DMS153 (cell line): ENCODE measurements around the gene PLB1.

Source experiments
- DNase-seq: peaks from one replicate; lab custom pipeline; 2025; lab: John Stamatoyannopoulos, UW

PLB1 gene

DNA sequence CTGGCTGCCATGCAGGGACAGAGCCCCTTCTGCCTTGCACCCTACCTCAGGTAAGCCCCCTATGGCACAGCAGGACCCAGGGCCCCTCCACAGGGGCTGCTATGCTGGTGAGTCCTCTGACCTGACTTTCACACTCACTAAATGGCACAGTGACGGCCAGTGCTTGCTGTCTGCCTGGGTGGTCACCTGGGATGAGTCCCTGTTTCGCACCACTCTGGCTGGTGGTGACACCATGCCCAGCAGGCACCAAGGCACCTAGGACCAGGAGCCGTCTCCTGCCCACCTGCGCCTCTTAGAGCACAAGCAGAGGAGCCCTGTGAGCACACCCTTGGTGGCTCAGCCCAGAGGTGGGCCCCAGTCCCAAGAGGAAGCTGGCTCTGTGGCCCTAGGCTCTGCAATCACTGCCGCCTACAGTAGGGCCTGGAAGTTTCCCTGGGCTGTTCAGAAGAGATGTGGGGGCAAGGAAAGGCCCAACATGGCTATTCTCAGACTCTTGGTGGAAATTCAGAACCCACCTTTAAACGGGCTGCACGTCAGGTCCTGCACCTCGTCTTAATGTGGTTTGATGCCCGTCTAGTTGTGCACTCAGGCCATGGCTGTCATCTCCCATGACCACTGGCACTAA lies 96.0 kb downstream of the PLB1 start:
- DNase-seq = no peak

DNA sequence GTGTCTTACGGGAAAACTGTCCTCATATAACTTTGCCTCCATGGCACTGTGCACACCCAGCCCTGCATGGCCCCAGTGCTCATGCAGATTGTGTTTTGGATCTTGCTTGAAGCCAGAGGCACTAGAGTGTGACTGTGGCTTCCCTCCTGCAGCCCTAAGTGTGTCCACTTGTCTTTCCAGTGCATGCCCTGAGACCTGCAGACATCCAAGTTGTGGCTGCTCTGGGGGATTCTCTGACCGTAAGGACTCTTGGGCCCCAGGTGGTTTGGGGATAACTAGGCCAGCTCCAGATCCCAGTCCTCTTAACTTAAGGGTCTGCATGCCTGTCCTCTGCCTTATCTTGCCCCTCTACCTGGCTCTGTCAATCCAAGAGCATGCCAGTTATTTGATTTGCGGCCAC lies 96.6 kb downstream of the PLB1 start:
- no peak for DNase-seq

- no peak for DNase-seq
Measured at GRCh38 chr2:28593160-28593755, 97.4 kb downstream of the PLB1 start.

DNA sequence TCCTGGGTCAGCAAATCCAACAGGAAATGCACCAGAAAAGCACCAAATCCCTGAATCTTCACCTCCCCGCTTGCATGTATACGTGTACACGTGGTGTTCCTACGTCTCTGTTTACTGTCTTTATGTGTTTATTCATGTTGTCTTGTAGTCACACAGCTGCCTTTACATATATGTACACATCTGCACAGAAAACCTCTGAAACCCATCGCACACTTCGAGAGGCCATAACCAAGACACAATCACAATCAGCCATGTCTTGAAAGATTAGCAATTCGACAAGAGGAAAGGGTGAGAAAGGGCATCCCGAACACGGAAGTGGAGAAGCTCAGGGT lies 98.1 kb downstream of the PLB1 start:
- no peak for DNase-seq

DNA sequence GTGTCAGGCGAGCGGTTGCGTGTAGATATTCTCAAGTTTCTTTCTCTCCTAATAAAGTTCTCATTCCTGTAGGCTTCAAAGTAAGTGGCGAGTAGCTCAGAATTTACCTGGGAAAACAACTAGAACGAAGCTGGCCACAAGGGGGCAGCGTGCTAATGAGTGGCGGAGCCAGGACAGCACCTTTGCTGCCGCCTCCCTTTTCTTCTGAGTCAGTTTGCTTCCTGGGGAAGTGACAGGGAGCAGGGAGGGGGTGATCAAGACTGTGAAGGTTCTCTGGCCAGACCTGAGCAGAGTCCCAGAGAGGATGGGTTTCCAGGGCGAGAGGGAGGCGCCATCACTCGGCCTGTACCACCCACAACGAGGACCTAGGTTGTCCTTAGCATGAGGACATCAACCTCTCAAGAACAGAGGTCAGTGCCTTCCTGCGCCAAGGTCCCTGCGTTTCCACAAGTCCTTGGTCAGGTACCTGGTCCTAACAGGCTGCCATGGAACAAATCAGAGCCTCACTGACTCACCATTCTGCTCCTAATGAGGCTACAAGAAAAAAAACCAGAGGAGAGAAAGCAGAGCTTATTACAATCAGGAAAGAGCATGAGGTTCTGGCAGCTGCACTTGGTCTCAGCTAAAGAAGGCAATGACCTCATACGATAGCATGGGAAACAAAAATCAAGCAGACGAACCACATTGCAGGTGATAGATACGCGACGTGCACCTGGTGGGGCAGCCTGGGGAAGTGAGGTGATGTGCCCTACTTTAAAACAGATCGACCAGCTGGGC lies 98.7 kb downstream of the PLB1 start:
- DNase-seq = peak; percentile 69

DNA sequence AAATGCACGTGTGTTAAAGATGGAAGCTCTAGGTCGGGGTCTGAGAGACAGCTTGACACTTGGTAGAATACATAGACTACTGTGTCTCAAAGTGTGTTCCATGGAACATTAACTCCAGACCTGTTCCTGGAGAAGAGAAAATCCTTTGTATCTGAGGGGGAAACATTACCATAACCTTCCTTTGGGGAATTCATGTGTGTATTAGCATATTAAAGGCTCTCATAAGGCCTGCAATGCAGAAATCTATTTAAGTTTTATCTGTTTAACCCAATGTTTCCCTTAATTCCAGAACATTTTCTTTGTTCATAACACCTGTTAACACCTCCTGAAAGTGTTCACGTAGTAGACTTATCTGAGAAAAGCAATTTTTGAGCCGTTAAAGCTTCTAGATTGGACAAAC lies 99.5 kb downstream of the PLB1 start:
- no peak for DNase-seq

- no peak for DNase-seq
Measured at GRCh38 chr2:28598484-28598883, 102.6 kb downstream of the PLB1 start.

- DNase-seq = no peak
Measured at GRCh38 chr2:28600181-28600580, 104.3 kb downstream of the PLB1 start.

GRCh38 chr2:28601616-28602015 lies 105.8 kb downstream of the PLB1 start:
- DNase-seq = no peak

DNA sequence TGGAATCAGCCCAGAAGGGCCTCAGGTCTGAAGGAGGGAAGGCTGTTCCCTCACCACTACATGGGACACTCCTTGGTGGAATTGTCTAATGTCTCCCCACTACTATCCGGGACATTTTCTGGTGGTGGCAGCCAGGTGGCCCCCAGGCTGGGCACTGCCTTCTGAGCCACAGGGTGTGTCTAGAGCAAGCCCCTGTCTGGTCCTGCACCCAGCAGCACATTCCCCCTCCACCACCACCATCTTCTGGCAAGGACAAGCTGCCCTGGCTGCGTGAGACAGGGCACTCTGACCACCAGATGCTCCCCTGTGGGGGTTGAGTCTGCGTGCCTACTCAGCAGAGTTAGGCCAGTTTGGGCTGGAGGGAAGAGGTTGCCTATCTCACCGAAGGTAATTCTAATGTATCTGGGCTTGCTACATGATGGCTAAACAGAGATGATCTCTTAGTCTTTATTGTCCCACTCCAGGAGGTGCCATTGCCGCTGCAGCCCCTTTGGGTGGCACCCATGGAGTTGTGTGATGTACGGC lies 106.3 kb downstream of the PLB1 start:
- DNase-seq = no peak

- DNase-seq = no peak
Measured at GRCh38 chr2:28602751-28603639, 107.1 kb downstream of the PLB1 start.

GRCh38 chr2:28603821-28604220 lies 108.0 kb downstream of the PLB1 start:
- DNase-seq = no peak

GRCh38 chr2:28604284-28604843 lies 108.5 kb downstream of the PLB1 start:
- no peak for DNase-seq

DNA sequence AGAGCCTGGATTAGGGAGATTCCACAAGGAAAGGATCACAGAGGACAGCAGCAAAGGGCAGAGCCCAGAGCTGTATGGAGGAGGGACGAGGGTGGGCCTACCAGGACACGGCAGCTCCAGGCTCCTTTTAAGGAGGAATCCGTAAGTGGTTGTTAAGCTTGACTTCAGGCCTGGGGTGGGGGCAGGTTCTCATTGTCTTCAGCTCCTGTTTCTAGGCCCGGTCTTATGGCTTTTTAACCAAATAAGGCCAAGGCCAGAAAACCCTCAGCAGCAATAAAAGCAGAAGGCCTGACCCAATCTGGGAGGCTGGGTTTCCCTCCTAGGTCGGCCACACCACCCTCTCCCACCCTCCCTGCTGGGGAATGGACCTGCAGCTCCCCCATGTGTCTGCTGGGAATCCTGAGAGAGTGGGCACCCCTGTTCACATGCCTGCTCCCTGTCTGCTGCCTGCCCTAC lies 111.2 kb downstream of the PLB1 start:
- DNase-seq = no peak

- no peak for DNase-seq
Measured at GRCh38 chr2:28607730-28608499, 112.1 kb downstream of the PLB1 start.

GRCh38 chr2:28608500-28609424 lies 112.9 kb downstream of the PLB1 start:
- no peak for DNase-seq

DNA sequence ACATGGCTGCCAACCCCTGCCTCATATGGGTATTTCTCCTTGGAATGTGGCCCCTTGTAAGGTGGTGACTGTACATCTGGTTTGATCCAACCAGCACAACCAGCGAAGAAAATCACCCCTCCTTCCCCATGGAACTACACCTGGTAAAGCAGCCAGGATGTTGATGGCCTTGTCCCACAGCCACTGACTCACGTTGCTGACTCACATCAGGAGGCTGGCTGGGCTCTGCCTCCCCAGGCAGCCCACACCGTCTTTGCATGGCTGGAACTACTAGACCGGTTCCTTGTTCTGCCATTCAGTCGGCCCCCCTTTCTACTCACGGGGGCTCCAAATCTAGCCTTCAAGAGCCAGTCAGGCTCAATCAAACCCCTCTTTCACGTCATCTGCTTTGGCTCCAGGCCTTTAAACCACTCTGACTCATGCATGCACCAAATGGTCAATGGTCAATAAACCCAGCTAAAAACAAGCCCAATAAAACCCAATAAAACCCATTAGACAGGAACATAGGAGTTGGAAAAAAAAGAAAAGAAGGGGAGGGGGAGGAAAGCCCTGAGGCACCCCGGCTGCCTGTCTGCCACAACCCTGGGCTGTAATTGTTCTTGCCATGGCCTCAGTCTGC lies 114.8 kb downstream of the PLB1 start:
- DNase-seq = no peak

DNA sequence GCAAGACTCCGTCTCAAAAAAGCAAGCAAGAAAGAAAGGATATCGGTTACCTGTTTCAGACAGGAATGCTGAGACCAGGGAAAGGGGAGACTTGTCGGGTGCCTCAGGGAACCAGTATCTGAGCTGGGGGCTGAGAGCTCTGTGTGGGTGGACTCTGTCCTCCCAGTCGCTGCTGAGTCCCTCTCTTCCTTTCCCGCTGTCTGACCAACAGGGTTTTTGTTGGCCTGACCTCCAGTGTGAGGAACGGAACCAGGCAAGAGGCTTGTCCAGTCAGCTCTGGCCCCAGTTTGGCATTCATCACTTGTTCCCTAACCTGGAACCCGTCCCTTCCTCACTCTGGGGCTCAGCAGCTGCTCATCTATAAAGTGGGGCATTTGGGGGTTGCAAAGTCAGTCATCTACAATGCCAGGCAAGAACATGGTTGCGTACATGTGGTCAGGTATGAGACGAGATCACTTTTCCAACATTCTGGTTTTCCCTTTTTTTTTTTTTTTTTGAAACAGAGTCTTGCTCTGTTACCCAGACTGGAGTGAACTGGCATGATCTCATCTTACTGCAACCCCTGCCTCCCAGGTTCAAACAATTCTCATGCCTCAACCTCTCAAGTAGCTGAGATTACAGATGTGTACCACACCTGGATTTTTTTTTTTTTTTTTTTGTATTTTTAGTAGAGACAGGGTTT lies 116.4 kb downstream of the PLB1 start:
- DNase-seq = no peak

DNA sequence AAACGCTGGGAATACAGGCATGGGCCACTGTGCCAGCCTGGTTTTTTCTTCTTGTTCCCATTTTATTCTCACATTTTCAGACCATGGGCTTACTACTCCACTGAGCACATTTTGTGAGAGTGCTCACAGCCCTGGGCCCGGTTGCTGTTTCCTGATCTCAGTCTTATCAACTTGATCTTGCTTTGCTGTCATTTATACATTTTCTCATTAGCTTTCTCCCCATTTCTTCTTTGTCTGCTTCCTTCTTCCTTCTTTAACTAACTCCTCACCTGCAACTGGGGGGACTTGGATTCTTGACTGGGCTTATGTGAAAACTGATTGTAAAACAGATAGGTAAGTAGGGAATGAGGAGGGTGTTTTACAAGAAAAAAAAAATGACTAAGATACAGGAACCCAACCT lies 117.3 kb downstream of the PLB1 start:
- no peak for DNase-seq
